Gastrocnemius medialis (tissue), 4 donors: ENCODE measurements around the gene ERICH6B. TPM values are rescaled to one million over a fixed set of nuclear protein-coding genes. Genes with fewer than 3 reads are reported as not detected.
"Not testable (repeated sequence)": the region's sequence is repeated elsewhere in the genome, so short reads cannot be mapped to it uniquely, and the experiment has no call there.

Experiments used
- ATAC-seq, 2 donors: fragments of 150-250 bp; one replicate each; pipeline ENCODE4 v1.9.1; 2016
- DNase-seq, 2 donors: peaks; one replicate each; pipeline ENCODE4 v3.0.0-alpha.2; 2019
- H3K27ac ChIP-seq, 4 donors: fragments of 200-600 bp; sonication (generic); 1 replicate in 1 of 4; 2 replicates in 3 of 4; pipeline ENCODE4 v1.5.1; 2016 to 2018; ENCODE audit warnings: mild to moderate bottlenecking in 2 of 4, moderate library complexity in 1 of 4
- H3K27me3 ChIP-seq, 3 donors: fragments of 200-600 bp; sonication (generic) in 2 of 3; 1 replicate in 1 of 3; 2 replicates in 2 of 3; pipeline versions ENCODE4 v1.5.1 to v1.6.0; 2016 to 2019; ENCODE audit warnings: mild to moderate bottlenecking in 1 of 3, moderate library complexity in 1 of 3
- H3K36me3 ChIP-seq, 2 donors: fragments of 200-600 bp; sonication (generic) in 1 of 2; one replicate each; pipeline ENCODE4 v1.5.1; 2017 to 2018
- H3K4me1 ChIP-seq, 2 donors: fragments of 200-600 bp; sonication (generic) in 1 of 2; one replicate each; pipeline ENCODE4 v1.5.1; 2016 to 2017; ENCODE audit warnings: mild to moderate bottlenecking in 2 of 2
- H3K4me3 ChIP-seq, 4 donors: fragments of 200-600 bp; sonication (generic) in 3 of 4; 1 replicate in 1 of 4; 2 replicates in 3 of 4; pipeline ENCODE4 v1.5.1; 2016 to 2019; ENCODE audit warnings: mild to moderate bottlenecking in 2 of 4
- H3K9me3 ChIP-seq, 3 donors: fragments of 200-600 bp; sonication (generic) in 2 of 3; 1 replicate in 1 of 3; 2 replicates in 2 of 3; pipeline ENCODE4 v1.5.1; 2016 to 2019
- CTCF ChIP-seq, 5 experiments: fragments of 450-650 bp in 3 of 5; fragments of 200-600 bp in 2 of 5; sonication (generic) in 2 of 5; IDR thresholded peaks in 4 of 5; conservative IDR thresholded peaks in 1 of 5; 1 replicate in 4 of 5; 2 replicates in 1 of 5; pipeline ENCODE4 v1.5.1; 2016 to 2019; ENCODE audit warnings: antibody characterized with exemption in 5 of 5, mild to moderate bottlenecking in 3 of 5, moderate library complexity in 3 of 5
- POLR2A ChIP-seq, 2 donors: fragments of 450-650 bp; IDR thresholded peaks; one replicate each; pipeline ENCODE4 v1.6.1; 2017; ENCODE audit warnings: antibody characterized with exemption in 2 of 2, mild to moderate bottlenecking in 2 of 2, moderate library complexity in 2 of 2
- in situ Hi-C, 4 donors: fragments of 200-750 bp; cut with MboI; loops; one replicate each; pipeline versions ENCODE4 v1.15.0 to v1.8.0; 2017; ENCODE audit warnings: low sequenced_read_pairs in 4 of 4
- intact Hi-C: fragments of 100-400 bp; cut with DNase I; formaldehyde crosslinking; loops from one replicate; pipeline ENCODE4 v1.15.1; 2023; ENCODE audit warnings: low total_unique reads
- total RNA-seq, 4 donors: library from RNA; depleted of rRNA; stranded (reverse); fragments of >200 nt; gene quantifications; one replicate each; pipeline versions ENCODE4 v1.1.0 to v1.2.3, GENCODE V29; 2016

Gene ERICH6B
- total RNA-seq, 4 donors from 2014 or later, result not detected

- ATAC-seq (no peak), DNase-seq (no peak)
- Histone ChIP-seq H3K27ac (no peak overlapping the region), H3K36me3 (no peaks in the 10 kb centered on the region), H3K27me3 (no peaks in the 10 kb centered on the region), H3K4me1 (no peaks in the 10 kb centered on the region), H3K4me3 (no peak overlapping the region), H3K9me3 (no peaks in the 10 kb centered on the region)
- in situ Hi-C loops (no loop called here), intact Hi-C loops (no loop called here)
- TF ChIP-seq POLR2A (IDR thresholded peaks at IDR 0.05) (no peak), CTCF (IDR thresholded peaks at IDR 0.05 in 4 of 5, conservative IDR thresholded peaks at IDR 0.05 in 1 of 5) (no peak)
These were observed 43.2 kb upstream of the ERICH6B start for GRCh38 chr13:45658586-45659235.

DNA sequence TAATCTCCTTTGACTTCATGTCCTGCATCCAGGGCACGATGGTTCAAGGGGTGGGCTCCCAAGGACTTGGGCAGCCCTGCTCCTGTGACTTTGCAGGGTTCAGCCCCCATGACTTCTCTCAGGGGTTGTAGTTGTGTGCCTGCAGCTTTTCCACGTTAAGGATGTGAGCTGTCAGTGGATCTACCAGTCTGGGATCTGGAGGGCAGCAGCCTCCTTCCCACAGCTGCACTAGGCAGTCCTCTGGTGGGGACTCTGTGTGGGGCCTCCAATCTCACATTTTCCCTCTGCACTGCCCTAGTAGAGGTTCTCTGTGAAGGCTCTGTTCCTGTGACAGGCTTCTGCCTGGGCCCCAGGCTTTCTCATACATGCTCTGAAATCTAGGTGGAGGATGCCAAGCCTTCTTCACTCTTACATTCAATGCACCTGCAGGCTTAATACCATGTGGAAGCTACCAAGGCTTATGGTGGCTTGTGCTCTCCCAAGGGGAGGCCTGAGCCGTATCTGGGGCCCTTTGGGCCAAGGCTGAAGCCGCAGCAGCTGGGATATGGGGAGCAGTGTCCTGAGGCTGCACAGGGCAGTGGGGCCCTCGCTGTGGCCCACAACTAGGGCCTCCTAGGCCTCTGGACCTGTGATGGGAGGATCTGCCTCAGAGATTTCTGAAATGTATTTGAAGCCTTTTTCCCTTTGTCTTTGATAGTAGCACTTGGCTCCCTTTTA, 39.3 kb upstream of the ERICH6B start:
- intact Hi-C loops, result no loop called here
- in situ Hi-C loops, result no loop called here
- no peak overlapping the region for H3K4me3 ChIP-seq

DNA sequence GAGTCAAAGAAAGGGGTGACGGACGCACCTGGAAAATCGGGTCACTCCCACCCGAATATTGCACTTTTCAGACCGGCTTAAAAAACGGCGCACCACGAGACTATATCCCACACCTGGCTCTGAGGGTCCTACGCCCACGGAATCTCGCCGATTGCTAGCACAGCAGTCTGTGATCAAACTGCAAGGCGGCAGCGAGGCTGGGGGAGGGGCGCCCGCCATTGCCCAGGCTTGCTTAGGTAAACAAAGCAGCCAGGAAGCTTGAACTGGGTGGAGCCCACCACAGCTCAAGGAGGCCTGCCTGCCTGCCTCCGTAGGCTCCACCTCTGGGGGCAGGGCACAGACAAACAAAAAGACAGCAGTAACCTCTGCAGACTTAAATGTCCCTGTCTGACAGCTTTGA, 29.7 kb upstream of the ERICH6B start:
- in situ Hi-C loops, H3K36me3 ChIP-seq, H3K9me3 ChIP-seq, ATAC-seq, H3K4me1 ChIP-seq, intact Hi-C loops, H3K27me3 ChIP-seq, DNase-seq, H3K4me3 ChIP-seq, H3K27ac ChIP-seq: not testable (repeated sequence)

More for the DNA sequence above, 39.3 kb upstream of the ERICH6B start:
- Histone ChIP-seq H3K27ac (no peak overlapping the region), H3K4me1 (no peaks in the 10 kb centered on the region), H3K9me3 (no peaks in the 10 kb centered on the region), H3K27me3 (no peaks in the 10 kb centered on the region), H3K36me3 (no peaks in the 10 kb centered on the region)
- no peak for ATAC-seq
- TF ChIP-seq CTCF (IDR thresholded peaks at IDR 0.05 in 4 of 5, conservative IDR thresholded peaks at IDR 0.05 in 1 of 5) (no peak), POLR2A (IDR thresholded peaks at IDR 0.05) (no peak)
- DNase-seq, result no peak

GRCh38 chr13:45642159-45642558, 26.6 kb upstream of the ERICH6B start:
- H3K36me3 ChIP-seq, H3K9me3 ChIP-seq, DNase-seq, H3K27me3 ChIP-seq, H3K4me1 ChIP-seq, intact Hi-C loops, ATAC-seq, in situ Hi-C loops, H3K4me3 ChIP-seq, H3K27ac ChIP-seq: not testable (repeated sequence)

DNA sequence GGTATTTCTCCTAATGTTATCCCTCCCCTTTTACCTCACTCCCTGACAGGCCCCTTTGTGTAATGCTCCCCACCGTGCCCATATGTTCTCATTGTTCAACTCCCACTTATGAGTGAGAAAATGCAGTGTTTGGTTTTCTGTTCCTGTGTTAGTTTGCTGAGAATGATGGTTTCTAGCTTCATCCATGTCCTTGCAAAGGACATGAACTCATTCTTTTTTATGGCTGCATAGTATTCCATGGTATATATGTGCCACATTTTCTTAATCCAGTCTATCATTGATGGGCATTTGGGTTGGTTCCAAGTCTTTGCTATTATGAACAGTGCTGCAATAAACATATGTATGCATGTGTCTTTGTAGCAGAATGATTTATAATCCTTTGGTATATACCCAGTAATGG, 19.8 kb upstream of the ERICH6B start:
- in situ Hi-C loops, H3K27ac ChIP-seq, H3K27me3 ChIP-seq, H3K4me1 ChIP-seq, H3K4me3 ChIP-seq, H3K36me3 ChIP-seq, ATAC-seq, H3K9me3 ChIP-seq, DNase-seq, intact Hi-C loops: not testable (repeated sequence)

DNA sequence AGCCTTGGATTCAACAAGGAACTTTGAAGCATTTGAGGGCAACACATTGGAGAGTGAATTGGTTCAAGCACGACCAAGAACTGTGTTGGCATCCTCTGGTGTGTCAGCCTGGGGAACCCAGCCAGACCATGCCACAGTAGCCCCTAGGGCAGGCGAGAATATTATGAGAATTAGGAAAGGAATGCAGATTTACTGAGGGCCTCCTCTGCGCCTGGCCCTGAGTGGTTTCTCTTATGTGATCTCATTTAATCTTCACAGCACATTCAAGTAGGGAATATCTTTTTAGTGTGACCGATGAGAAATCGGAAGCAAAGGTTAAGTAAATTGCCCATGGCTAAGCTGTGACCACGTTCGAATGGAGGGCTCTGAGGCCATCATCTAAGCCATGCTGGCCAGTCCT, 15.3 kb upstream of the ERICH6B start:
- intact Hi-C loops (no loop called here), in situ Hi-C loops (no loop called here)
- Histone ChIP-seq H3K4me1 (peaks cover 0 to 15% of the 10 kb centered on the region in 2 donors), H3K4me3 (no peak overlapping the region), H3K27ac (no peak overlapping the region), H3K36me3 (no peaks in the 10 kb centered on the region), H3K9me3 (no peaks in the 10 kb centered on the region), H3K27me3 (no peaks in the 10 kb centered on the region)
- TF ChIP-seq CTCF (IDR thresholded peaks at IDR 0.05 in 4 of 5, conservative IDR thresholded peaks at IDR 0.05 in 1 of 5), result no peak
- no peak for TF ChIP-seq POLR2A (IDR thresholded peaks at IDR 0.05)
- ATAC-seq, result no peak
- DNase-seq, result no peak
